IPS DF 6.9 (cell line): Measurements from ENCODE around the gene ADAMTS17.
"Not testable (repeated sequence)": the region's sequence is repeated elsewhere in the genome, so short reads cannot be mapped to it uniquely, and the experiment has no call there.

Experiments
- DNase-seq: peaks from one replicate; pipeline ENCODE4 v3.0.0-alpha.2; 2013; ENCODE audit warnings: low read depth, low spot score
- H3K27ac ChIP-seq: one replicate; pipeline ENCODE4 v1.5.1; 2013; ENCODE audit warnings: low read length, control low read depth
- H3K27me3 ChIP-seq: 2 replicates; pipeline ENCODE4 v1.6.1; 2013; ENCODE audit warnings: mild to moderate bottlenecking, low read length; ENCODE audit not compliant: control insufficient read depth, insufficient read depth
- H3K36me3 ChIP-seq: 2 replicates; pipeline ENCODE4 v1.6.1; 2013; ENCODE audit warnings: low read length; ENCODE audit not compliant: control insufficient read depth, insufficient read depth
- H3K4me1 ChIP-seq: 2 replicates; pipeline ENCODE4 v1.6.1; 2013; ENCODE audit warnings: low read length; ENCODE audit not compliant: control insufficient read depth, insufficient read depth
- H3K4me3 ChIP-seq: 2 replicates; pipeline ENCODE4 v1.5.1; 2013; ENCODE audit warnings: mild to moderate bottlenecking, low read length
- H3K9me3 ChIP-seq: 2 replicates; pipeline ENCODE4 v1.6.1; 2013; ENCODE audit warnings: low read length, inconsistent platforms; ENCODE audit not compliant: control insufficient read depth, insufficient read depth
- WGBS: extraction: QIAGEN DNeasy Blood & Tissue Kit; methylation state at CpG from one replicate; pipeline ENCODE4 v1.1.7; 2013; ENCODE audit warnings: mixed read lengths, missing lambda C conversion rate; ENCODE audit not compliant: insufficient read length, insufficient coverage; 5-methylcytosine and 5-hydroxymethylcytosine counted together

ADAMTS17 gene

GRCh38 chr15:99984491-99985243 lies 357.1 kb downstream of the ADAMTS17 start:
- Histone ChIP-seq H3K36me3 (no peaks in the 10 kb centered on the region), H3K4me1 (peaks cover 16% of the 10 kb centered on the region; the same call in 1 of the 2 replicates), H3K27me3 (no peaks in the 10 kb centered on the region), H3K27ac (no peak overlapping the region), H3K9me3 (no peaks in the 10 kb centered on the region), H3K4me3 (no peak overlapping the region)
- no CpG with 5 or more reads among the region's 18 CpGs for WGBS
- DNase-seq, result no peak

GRCh38 chr15:99983886-99984286 lies 357.9 kb downstream of the ADAMTS17 start:
- no peaks in the 10 kb centered on the region for H3K27me3 ChIP-seq
- H3K27ac ChIP-seq, result no peak overlapping the region
- H3K4me1 ChIP-seq, result peaks cover 16% of the 10 kb centered on the region; the same call in 1 of the 2 replicates
- H3K36me3 ChIP-seq, result no peaks in the 10 kb centered on the region
- no peak for DNase-seq
- no peaks in the 10 kb centered on the region for H3K9me3 ChIP-seq
- WGBS, result no CpG with 5 or more reads among the region's 17 CpGs
- no peak overlapping the region for H3K4me3 ChIP-seq

GRCh38 chr15:99983171-99983885 lies 358.4 kb downstream of the ADAMTS17 start:
- no peak overlapping the region for H3K4me3 ChIP-seq
- H3K27ac ChIP-seq, result no peak overlapping the region
- no peaks in the 10 kb centered on the region for H3K9me3 ChIP-seq
- WGBS, result no CpG with 5 or more reads among the region's 15 CpGs
- H3K4me1 ChIP-seq, result peaks cover 16% of the 10 kb centered on the region; the same call in 1 of the 2 replicates
- no peaks in the 10 kb centered on the region for H3K36me3 ChIP-seq
- no peaks in the 10 kb centered on the region for H3K27me3 ChIP-seq
- no peak for DNase-seq

GRCh38 chr15:99982662-99983061 lies 359.1 kb downstream of the ADAMTS17 start:
- DNase-seq, result no peak
- H3K27me3 ChIP-seq, result no peaks in the 10 kb centered on the region
- no peaks in the 10 kb centered on the region for H3K36me3 ChIP-seq
- no peak overlapping the region for H3K4me3 ChIP-seq
- no peak overlapping the region for H3K27ac ChIP-seq
- WGBS, result no CpG with 5 or more reads among the region's 4 CpGs
- no peaks in the 10 kb centered on the region for H3K9me3 ChIP-seq
- H3K4me1 ChIP-seq, result peaks cover 18% of the 10 kb centered on the region; the same call in 1 of the 2 replicates

- no peaks in the 10 kb centered on the region for H3K36me3 ChIP-seq
- H3K9me3 ChIP-seq, result no peaks in the 10 kb centered on the region
- DNase-seq, result no peak
- no CpG with 5 or more reads among the region's 16 CpGs for WGBS
- H3K4me1 ChIP-seq, result peaks cover 18% of the 10 kb centered on the region; the same call in 1 of the 2 replicates
- H3K27me3 ChIP-seq, result no peaks in the 10 kb centered on the region
- no peak overlapping the region for H3K4me3 ChIP-seq
- H3K27ac ChIP-seq, result no peak overlapping the region
Measured at GRCh38 chr15:99981839-99982658, 359.7 kb downstream of the ADAMTS17 start.

GRCh38 chr15:99981191-99981647 lies 360.6 kb downstream of the ADAMTS17 start:
- H3K36me3 ChIP-seq, result no peaks in the 10 kb centered on the region
- peaks cover 18% of the 10 kb centered on the region; the same call in 1 of the 2 replicates for H3K4me1 ChIP-seq
- no CpG with 5 or more reads among the region's 1 CpG for WGBS
- H3K4me3 ChIP-seq, result no peak overlapping the region
- H3K9me3 ChIP-seq, result no peaks in the 10 kb centered on the region
- DNase-seq, result no peak
- no peaks in the 10 kb centered on the region for H3K27me3 ChIP-seq
- no peak overlapping the region for H3K27ac ChIP-seq

- H3K27ac ChIP-seq, result no peak overlapping the region
- no CpG with 5 or more reads among the region's 12 CpGs for WGBS
Measured at GRCh38 chr15:99980752-99981151, 361.0 kb downstream of the ADAMTS17 start.

GRCh38 chr15:99979886-99980285 lies 361.9 kb downstream of the ADAMTS17 start:
- H3K27me3 ChIP-seq, H3K27ac ChIP-seq, H3K4me3 ChIP-seq, H3K36me3 ChIP-seq, H3K9me3 ChIP-seq, DNase-seq: not testable (repeated sequence)
- H3K4me1 ChIP-seq, result peaks cover 18% of the 10 kb centered on the region
- no CpG with 5 or more reads among the region's 5 CpGs for WGBS

More at GRCh38 chr15:99980752-99981151, 361.0 kb downstream of the ADAMTS17 start:
- no peaks in the 10 kb centered on the region for H3K36me3 ChIP-seq
- H3K4me3 ChIP-seq, result no peak overlapping the region
- no peak for DNase-seq
- peaks cover 18% of the 10 kb centered on the region for H3K4me1 ChIP-seq
- no peaks in the 10 kb centered on the region for H3K9me3 ChIP-seq
- no peaks in the 10 kb centered on the region for H3K27me3 ChIP-seq

GRCh38 chr15:99979371-99979770 lies 362.4 kb downstream of the ADAMTS17 start:
- Histone ChIP-seq H3K4me1 (peaks cover 18% of the 10 kb centered on the region), H3K27ac (no peak overlapping the region), H3K36me3 (no peaks in the 10 kb centered on the region), H3K27me3 (no peaks in the 10 kb centered on the region), H3K4me3 (no peak overlapping the region), H3K9me3 (no peaks in the 10 kb centered on the region)
- no CpG with 5 or more reads among the region's 15 CpGs for WGBS
- DNase-seq, result no peak

- DNase-seq, result no peak
- H3K36me3 ChIP-seq, result no peaks in the 10 kb centered on the region
- H3K27me3 ChIP-seq, result no peaks in the 10 kb centered on the region
- H3K27ac ChIP-seq, result no peak overlapping the region
- WGBS, result no CpG with 5 or more reads among the region's 10 CpGs
- no peak overlapping the region for H3K4me3 ChIP-seq
- H3K4me1 ChIP-seq, result peaks cover 12% of the 10 kb centered on the region
- H3K9me3 ChIP-seq, result no peaks in the 10 kb centered on the region
Measured at GRCh38 chr15:99978426-99978825, 363.3 kb downstream of the ADAMTS17 start.
